ENCODE measurements around the gene ITGA3.

ITGA3 gene

DNA sequence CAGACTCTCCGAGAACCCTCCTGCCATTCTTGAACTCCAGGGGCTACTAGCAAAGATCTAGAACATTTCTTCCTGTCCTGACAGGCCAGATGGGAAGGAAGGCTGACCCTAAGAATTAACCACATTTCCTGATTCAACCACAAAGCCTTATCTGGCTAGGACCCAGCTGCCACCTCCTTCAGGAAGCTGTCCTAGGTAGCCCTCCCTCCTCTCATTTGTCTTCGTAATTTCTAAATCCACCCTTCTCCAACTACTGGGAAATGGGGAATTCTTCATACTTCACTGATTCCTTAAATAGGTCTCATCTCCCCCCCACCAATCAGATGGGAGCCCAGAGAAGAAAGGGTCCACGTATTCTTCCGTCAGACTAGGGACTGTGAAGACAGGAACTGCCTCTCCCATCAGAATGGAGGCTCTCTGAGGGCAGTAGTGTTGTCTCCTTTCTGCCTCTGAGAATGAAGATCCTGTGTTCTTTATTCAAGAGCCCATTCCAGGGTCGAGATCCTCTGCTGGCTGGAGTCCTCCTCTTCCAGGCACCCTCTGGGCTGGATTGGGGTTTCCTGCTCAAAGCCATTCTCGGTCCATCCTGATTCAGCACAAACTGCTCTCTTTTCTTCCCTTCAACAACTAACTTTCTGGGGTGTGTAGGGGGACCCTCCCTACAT lies 71.9 kb downstream of the ITGA3 start:
- WGBS (ENCODE audit: extremely low coverage, insufficient coverage, low lambda C conversion rate), result no CpG with 5 or more reads among the region's 6 CpGs
- Histone ChIP-seq H3K79me1 (ENCODE audit: low read length) (no peaks in the 10 kb centered on the region), H3K4me1 (ENCODE audit: control insufficient read depth, low read depth, low read length) (peaks cover 15% of the 10 kb centered on the region), H3K4me3 (ENCODE audit: low read length) (no peak overlapping the region), H4K5ac (ENCODE audit: low read length) (no peak overlapping the region), H3K27ac (ENCODE audit: low read depth, low read length) (no peak overlapping the region), H3K4ac (ENCODE audit: low read depth, low read length) (no peak overlapping the region), H3K56ac (ENCODE audit: low read length) (peak overlapping the region; percentile 91), H2AK5ac (ENCODE audit: low read length) (no peak overlapping the region), H2BK5ac (ENCODE audit: low read length) (no peak overlapping the region), H3K18ac (ENCODE audit: low read length) (peak overlapping the region; percentile 20), H3K36me3 (ENCODE audit: control insufficient read depth, insufficient read depth, low read length) (no peaks in the 10 kb centered on the region), H2BK120ac (ENCODE audit: low read depth, low read length) (no peak overlapping the region), H3K27me3 (ENCODE audit: insufficient read depth, low read length, poor library complexity) (no peaks in the 10 kb centered on the region), H3K23ac (ENCODE audit: low read length) (no peak overlapping the region), H3K4me2 (ENCODE audit: low read length) (no peak overlapping the region), H3K9ac (ENCODE audit: low read length) (no peak overlapping the region), H2BK15ac (replicated peaks; ENCODE audit: low read depth) (no peak overlapping the region), H4K8ac (ENCODE audit: low read depth, low read length) (no peak overlapping the region), H3K79me2 (ENCODE audit: control insufficient read depth, insufficient read depth, low read length) (no peaks in the 10 kb centered on the region)
- DNase-seq, result peak; percentile 63

DNA sequence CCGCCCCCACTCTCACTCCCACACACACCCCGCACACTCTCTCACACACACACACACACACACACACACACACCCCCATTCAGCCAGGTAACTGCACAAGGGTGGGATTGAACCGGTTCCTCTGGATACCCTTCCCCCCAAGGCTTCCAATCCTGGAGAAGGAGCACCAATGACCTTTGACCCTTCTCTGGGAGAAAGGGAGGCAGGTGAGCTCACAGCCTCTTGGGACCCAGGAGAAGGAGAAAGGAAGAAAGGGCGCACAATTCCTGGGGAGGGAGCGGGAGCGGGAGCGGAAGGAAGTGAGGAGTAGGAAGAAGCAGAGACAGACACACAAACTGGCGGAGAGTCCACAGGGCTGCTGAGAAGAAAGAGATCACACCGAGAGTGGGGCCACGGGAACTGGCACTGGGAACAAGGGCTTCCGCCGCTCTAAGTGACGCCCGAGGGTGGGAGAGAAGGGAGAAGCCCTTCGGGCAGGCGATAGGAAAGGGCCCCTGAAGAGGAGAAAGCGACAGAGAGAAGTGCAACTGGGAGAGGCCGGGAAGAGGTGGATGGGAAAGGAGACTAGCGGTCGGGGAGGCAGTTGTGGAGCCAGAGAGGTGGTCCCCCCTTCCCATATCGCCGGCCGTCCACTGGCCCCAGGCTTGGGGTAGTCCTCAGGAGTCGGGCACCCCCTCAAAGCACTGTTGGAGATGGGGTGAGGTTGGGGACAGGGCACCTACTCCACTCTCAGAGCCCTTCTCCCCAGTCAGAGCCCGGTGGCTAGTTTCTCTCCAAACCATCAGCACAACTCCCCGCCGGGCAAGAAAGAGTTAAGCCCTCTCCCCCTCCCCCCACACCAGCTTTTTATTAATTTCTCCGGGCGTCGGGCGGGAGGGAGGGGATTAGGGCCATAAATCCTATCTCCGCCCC lies 72.8 kb downstream of the ITGA3 start:
- H3K4ac ChIP-seq (ENCODE audit: low read depth, low read length), result peak overlapping the region; percentile 87
- H2BK120ac ChIP-seq (ENCODE audit: low read depth, low read length), result no peak overlapping the region
- no peaks in the 10 kb centered on the region for H3K36me3 ChIP-seq (ENCODE audit: control insufficient read depth, insufficient read depth, low read length)
- peaks cover 10% of the 10 kb centered on the region for H3K4me1 ChIP-seq (ENCODE audit: control insufficient read depth, low read depth, low read length)
- DNase-seq, result peak; percentile 91
- peak overlapping the region; percentile 99 for H3K4me2 ChIP-seq (ENCODE audit: low read length)
- no peaks in the 10 kb centered on the region for H3K79me1 ChIP-seq (ENCODE audit: low read length)
- H3K23ac ChIP-seq (ENCODE audit: low read length), result peak overlapping the region; percentile 57
- H3K4me3 ChIP-seq (ENCODE audit: low read length), result peak overlapping the region; percentile 62
- H3K56ac ChIP-seq (ENCODE audit: low read length), result peak overlapping the region; percentile 91
- peak overlapping the region; percentile 56 for H3K27ac ChIP-seq (ENCODE audit: low read depth, low read length)
- H2BK5ac ChIP-seq (ENCODE audit: low read length), result peak overlapping the region; percentile 61
- no peak overlapping the region for H2BK15ac ChIP-seq (replicated peaks; ENCODE audit: low read depth)
- H3K9ac ChIP-seq (ENCODE audit: low read length), result peak overlapping the region; percentile 67
- no peak overlapping the region for H4K5ac ChIP-seq (ENCODE audit: low read length)
- peak overlapping the region; percentile 25 for H3K18ac ChIP-seq (ENCODE audit: low read length)
- no CpG with 5 or more reads among the region's 32 CpGs for WGBS (ENCODE audit: extremely low coverage, insufficient coverage, low lambda C conversion rate)
- H2AK5ac ChIP-seq (ENCODE audit: low read length), result no peak overlapping the region
- no peak overlapping the region for H4K8ac ChIP-seq (ENCODE audit: low read depth, low read length)
- H3K79me2 ChIP-seq (ENCODE audit: control insufficient read depth, insufficient read depth, low read length), result no peaks in the 10 kb centered on the region
- H3K27me3 ChIP-seq (ENCODE audit: insufficient read depth, low read length, poor library complexity), result no peaks in the 10 kb centered on the region

DNA sequence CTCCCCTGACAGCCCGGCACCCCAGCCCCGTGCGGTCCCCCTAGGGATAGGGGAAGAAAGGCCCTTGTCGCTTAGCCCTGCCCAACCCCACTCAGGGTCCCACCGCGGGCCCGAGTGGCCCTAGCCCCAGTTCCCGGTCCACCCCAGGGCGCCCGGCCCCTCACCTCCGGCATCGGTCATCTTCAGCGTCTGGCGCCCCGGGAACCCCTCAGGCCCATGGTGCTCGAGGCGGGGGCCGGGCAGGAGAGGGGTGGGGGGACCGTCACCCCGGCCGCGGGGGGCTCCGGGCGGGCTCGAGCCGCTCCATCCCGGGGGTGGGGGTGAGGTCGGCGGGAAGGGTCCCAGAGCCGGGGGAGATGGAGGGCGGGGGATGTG lies 73.4 kb downstream of the ITGA3 start:
- H3K4me3 ChIP-seq (ENCODE audit: low read length), result peak overlapping the region; percentile 40
- no peak for DNase-seq
- H4K8ac ChIP-seq (ENCODE audit: low read depth, low read length), result no peak overlapping the region
- no peaks in the 10 kb centered on the region for H3K79me2 ChIP-seq (ENCODE audit: control insufficient read depth, insufficient read depth, low read length)
- H3K4ac ChIP-seq (ENCODE audit: low read depth, low read length), result peak overlapping the region; percentile 87
- H3K23ac ChIP-seq (ENCODE audit: low read length), result no peak overlapping the region
- H3K9ac ChIP-seq (ENCODE audit: low read length), result peak overlapping the region; percentile 59
- H4K5ac ChIP-seq (ENCODE audit: low read length), result no peak overlapping the region
- H2BK120ac ChIP-seq (ENCODE audit: low read depth, low read length), result no peak overlapping the region
- H2BK5ac ChIP-seq (ENCODE audit: low read length), result no peak overlapping the region
- peak overlapping the region; percentile 42 for H2BK15ac ChIP-seq (replicated peaks; ENCODE audit: low read depth)
- H3K56ac ChIP-seq (ENCODE audit: low read length), result peak overlapping the region; percentile 84
- H2AK5ac ChIP-seq (ENCODE audit: low read length), result no peak overlapping the region
- H3K27ac ChIP-seq (ENCODE audit: low read depth, low read length), result no peak overlapping the region
- peaks cover 10% of the 10 kb centered on the region for H3K4me1 ChIP-seq (ENCODE audit: control insufficient read depth, low read depth, low read length)
- H3K18ac ChIP-seq (ENCODE audit: low read length), result peak overlapping the region; percentile 25
- WGBS (ENCODE audit: extremely low coverage, insufficient coverage, low lambda C conversion rate), result no CpG with 5 or more reads among the region's 31 CpGs
- H3K4me2 ChIP-seq (ENCODE audit: low read length), result peak overlapping the region; percentile 75
- no peaks in the 10 kb centered on the region for H3K79me1 ChIP-seq (ENCODE audit: low read length)
- H3K36me3 ChIP-seq (ENCODE audit: control insufficient read depth, insufficient read depth, low read length), result no peaks in the 10 kb centered on the region
- H3K27me3 ChIP-seq (ENCODE audit: insufficient read depth, low read length, poor library complexity), result no peaks in the 10 kb centered on the region

DNA sequence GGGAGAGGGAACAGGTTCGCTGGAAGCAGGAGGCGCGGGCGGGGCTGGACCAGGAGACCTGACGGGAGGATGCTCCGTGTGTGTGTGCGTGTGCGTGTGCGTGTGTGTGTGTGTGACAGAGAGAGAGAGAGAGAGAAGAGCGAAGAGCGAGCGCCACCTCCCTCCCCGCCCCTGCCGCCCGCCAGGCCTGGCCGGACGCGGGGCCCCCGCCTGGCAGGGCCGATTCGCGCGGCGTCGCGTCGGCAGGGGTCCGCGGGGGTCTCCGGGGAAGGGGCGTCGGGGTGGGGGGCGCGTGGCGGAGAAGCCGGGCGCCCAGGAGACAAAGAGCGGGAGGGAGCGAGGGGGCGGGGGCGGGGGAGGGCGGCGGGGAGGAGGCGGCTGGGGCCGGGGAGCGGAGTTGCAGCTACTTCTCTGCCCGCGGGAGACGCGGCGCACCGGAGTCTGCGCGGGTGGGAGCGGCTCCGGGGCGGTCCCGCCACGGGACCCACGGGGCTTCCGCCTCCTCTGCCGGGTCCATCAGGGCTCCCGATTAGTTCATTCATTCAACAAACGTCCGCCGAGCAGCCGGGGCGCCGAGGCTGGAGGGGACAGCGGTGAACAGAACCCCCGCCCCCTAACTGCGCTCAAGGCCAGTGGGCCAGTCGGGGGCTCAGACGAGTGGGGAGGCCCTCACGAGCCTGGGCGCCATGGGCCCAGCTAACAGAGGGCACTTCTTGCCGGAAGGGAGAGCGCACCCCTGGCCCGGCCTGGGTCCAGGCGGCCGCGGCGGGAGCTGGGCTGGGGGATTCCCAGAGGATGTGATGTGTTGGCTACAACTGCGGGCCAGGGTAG lies 74.0 kb downstream of the ITGA3 start, which contains the start of gene SAMD14:
TSS of gene SAMD14 (minus strand) at position 433 of the 831 bp plus-strand sequence. CDS start 5,201 bp downstream, outside the sequence.
- no CpG with 5 or more reads among the region's 84 CpGs for WGBS (ENCODE audit: extremely low coverage, insufficient coverage, low lambda C conversion rate)
- peak within 1 kb of the TSS; percentile 25 for H3K18ac ChIP-seq (ENCODE audit: low read length)
- no peaks in the 10 kb centered on the region for H3K27me3 ChIP-seq (ENCODE audit: insufficient read depth, low read length, poor library complexity)
- peak within 1 kb of the TSS; percentile 99 for H3K4me2 ChIP-seq (ENCODE audit: low read length)
- no peak within 1 kb of the TSS for H2AK5ac ChIP-seq (ENCODE audit: low read length)
- H2BK5ac ChIP-seq (ENCODE audit: low read length), result peak within 1 kb of the TSS; percentile 61
- H3K4me3 ChIP-seq (ENCODE audit: low read length), result peak within 1 kb of the TSS; percentile 62
- no peaks in the 10 kb centered on the region for H3K36me3 ChIP-seq (ENCODE audit: control insufficient read depth, insufficient read depth, low read length)
- peak within 1 kb of the TSS; percentile 67 for H3K9ac ChIP-seq (ENCODE audit: low read length)
- H2BK15ac ChIP-seq (replicated peaks; ENCODE audit: low read depth), result peak within 1 kb of the TSS; percentile 42
- no peak within 1 kb of the TSS for H4K5ac ChIP-seq (ENCODE audit: low read length)
- H4K8ac ChIP-seq (ENCODE audit: low read depth, low read length), result no peak within 1 kb of the TSS
- peak within 1 kb of the TSS; percentile 57 for H3K23ac ChIP-seq (ENCODE audit: low read length)
- no peaks in the 10 kb centered on the region for H3K79me1 ChIP-seq (ENCODE audit: low read length)
- no peaks in the 10 kb centered on the region for H3K79me2 ChIP-seq (ENCODE audit: control insufficient read depth, insufficient read depth, low read length)
- peak within 1 kb of the TSS; percentile 91 for H3K56ac ChIP-seq (ENCODE audit: low read length)
- peak within 1 kb of the TSS; percentile 87 for H3K4ac ChIP-seq (ENCODE audit: low read depth, low read length)
- H2BK120ac ChIP-seq (ENCODE audit: low read depth, low read length), result no peak within 1 kb of the TSS
- H3K27ac ChIP-seq (ENCODE audit: low read depth, low read length), result peak within 1 kb of the TSS; percentile 56
- peak; percentile 78 for DNase-seq
- peaks cover 10% of the 10 kb centered on the region for H3K4me1 ChIP-seq (ENCODE audit: control insufficient read depth, low read depth, low read length)

DNA sequence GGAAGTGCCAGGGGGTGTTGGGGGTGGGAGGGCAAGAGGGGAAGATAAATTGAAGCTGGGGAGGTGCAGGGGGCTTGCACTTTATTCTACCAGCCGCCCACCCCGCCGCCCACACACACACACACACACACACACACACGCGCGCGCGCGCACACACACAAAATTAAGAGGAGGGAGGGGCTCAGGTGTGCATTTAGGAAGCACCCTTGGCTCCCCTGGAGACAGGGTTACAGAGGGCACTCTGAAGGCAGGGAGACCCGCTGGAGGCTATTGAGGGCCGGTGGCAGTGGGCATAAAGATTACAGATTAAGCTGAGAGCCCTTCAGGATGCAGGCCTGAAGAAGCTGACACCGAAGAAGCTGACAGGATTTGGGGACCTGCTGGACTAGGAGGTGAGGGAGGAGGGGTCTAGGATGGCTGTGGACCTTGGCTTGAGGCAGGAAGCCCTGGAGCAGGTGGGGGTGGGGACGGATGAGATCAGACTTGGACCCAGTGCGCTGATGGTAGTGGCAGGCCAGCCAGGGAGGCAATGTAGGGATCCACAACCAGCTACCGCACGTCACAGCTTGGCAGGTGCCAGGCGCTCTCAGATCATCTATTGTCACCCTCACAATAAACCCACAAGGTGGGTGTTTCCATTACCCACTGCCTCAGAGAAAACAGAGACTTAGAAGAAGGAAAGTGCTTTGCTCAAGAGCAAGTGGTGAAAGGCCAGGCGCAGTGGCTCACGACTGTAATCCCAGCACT lies 74.8 kb downstream of the ITGA3 start:
- peaks cover 10% of the 10 kb centered on the region for H3K4me1 ChIP-seq (ENCODE audit: control insufficient read depth, low read depth, low read length)
- no peak overlapping the region for H2BK5ac ChIP-seq (ENCODE audit: low read length)
- no peak overlapping the region for H3K9ac ChIP-seq (ENCODE audit: low read length)
- H2BK120ac ChIP-seq (ENCODE audit: low read depth, low read length), result no peak overlapping the region
- no peaks in the 10 kb centered on the region for H3K79me2 ChIP-seq (ENCODE audit: control insufficient read depth, insufficient read depth, low read length)
- no CpG with 5 or more reads among the region's 19 CpGs for WGBS (ENCODE audit: extremely low coverage, insufficient coverage, low lambda C conversion rate)
- H2AK5ac ChIP-seq (ENCODE audit: low read length), result no peak overlapping the region
- H3K4ac ChIP-seq (ENCODE audit: low read depth, low read length), result no peak overlapping the region
- no peak overlapping the region for H4K5ac ChIP-seq (ENCODE audit: low read length)
- H3K56ac ChIP-seq (ENCODE audit: low read length), result no peak overlapping the region
- peak; percentile 74 for DNase-seq
- H3K23ac ChIP-seq (ENCODE audit: low read length), result no peak overlapping the region
- no peak overlapping the region for H3K27ac ChIP-seq (ENCODE audit: low read depth, low read length)
- no peak overlapping the region for H3K18ac ChIP-seq (ENCODE audit: low read length)
- no peak overlapping the region for H3K4me3 ChIP-seq (ENCODE audit: low read length)
- H3K27me3 ChIP-seq (ENCODE audit: insufficient read depth, low read length, poor library complexity), result no peaks in the 10 kb centered on the region
- no peak overlapping the region for H3K4me2 ChIP-seq (ENCODE audit: low read length)
- no peaks in the 10 kb centered on the region for H3K79me1 ChIP-seq (ENCODE audit: low read length)
- H2BK15ac ChIP-seq (replicated peaks; ENCODE audit: low read depth), result no peak overlapping the region
- no peaks in the 10 kb centered on the region for H3K36me3 ChIP-seq (ENCODE audit: control insufficient read depth, insufficient read depth, low read length)
- no peak overlapping the region for H4K8ac ChIP-seq (ENCODE audit: low read depth, low read length)

All from mesendoderm (in vitro differentiated cells).